Activated naive CD4-positive, alpha-beta T cell treated with anti-CD3 and anti-CD28 coated beads, Interleukin-2, amount 50 U/mL, for 24 hours (primary cell): Measurements from ENCODE around the gene SCFD2.
"Not testable (repeated sequence)": the region's sequence is repeated elsewhere in the genome, so short reads cannot be mapped to it uniquely, and the experiment has no call there.

ENCODE experiments used
- H3K27ac Mint-ChIP-seq: one replicate; pipeline ENCODE4 v1.8.0; 2021; ENCODE audit warnings: mild to moderate bottlenecking, mixed read lengths
- H3K27me3 Mint-ChIP-seq: one replicate; pipeline ENCODE4 v1.8.0; 2021; ENCODE audit warnings: mixed read lengths
- H3K36me3 Mint-ChIP-seq: one replicate; pipeline ENCODE4 v1.8.0; 2021; ENCODE audit warnings: mixed read lengths
- H3K4me1 Mint-ChIP-seq: one replicate; pipeline ENCODE4 v1.8.0; 2021; ENCODE audit warnings: mixed read lengths
- H3K4me3 Mint-ChIP-seq: one replicate; pipeline ENCODE4 v1.8.0; 2021; ENCODE audit warnings: mild to moderate bottlenecking, mixed read lengths
- H3K9me3 Mint-ChIP-seq: one replicate; pipeline ENCODE4 v1.8.0; 2021; ENCODE audit warnings: mixed read lengths

Gene SCFD2

GRCh38 chr4:52843351-52843750 is 522.5 kb downstream of the SCFD2 start:
- Mint-ChIP-seq H3K27ac (no peak overlapping the region), H3K4me3 (no peak overlapping the region), H3K4me1 (no peaks in the 10 kb centered on the region), H3K9me3 (no peaks in the 10 kb centered on the region), H3K27me3 (no peaks in the 10 kb centered on the region), H3K36me3 (no peaks in the 10 kb centered on the region)

- no peaks in the 10 kb centered on the region for H3K36me3 Mint-ChIP-seq
- H3K9me3 Mint-ChIP-seq = no peaks in the 10 kb centered on the region
- no peak overlapping the region for H3K27ac Mint-ChIP-seq
- no peaks in the 10 kb centered on the region for H3K4me1 Mint-ChIP-seq
- H3K4me3 Mint-ChIP-seq = no peak overlapping the region
- H3K27me3 Mint-ChIP-seq = no peaks in the 10 kb centered on the region
These were observed 523.1 kb downstream of the SCFD2 start for GRCh38 chr4:52842792-52843191.

- Mint-ChIP-seq H3K4me1 (no peaks in the 10 kb centered on the region), H3K9me3 (no peaks in the 10 kb centered on the region), H3K36me3 (no peaks in the 10 kb centered on the region), H3K27me3 (no peaks in the 10 kb centered on the region), H3K4me3 (no peak overlapping the region), H3K27ac (no peak overlapping the region)
These were observed 524.0 kb downstream of the SCFD2 start for GRCh38 chr4:52841682-52842456.

- H3K27me3 Mint-ChIP-seq = no peaks in the 10 kb centered on the region
- H3K9me3 Mint-ChIP-seq = no peaks in the 10 kb centered on the region
- H3K36me3 Mint-ChIP-seq = no peaks in the 10 kb centered on the region
- no peak overlapping the region for H3K4me3 Mint-ChIP-seq
- H3K27ac Mint-ChIP-seq = no peak overlapping the region
- no peaks in the 10 kb centered on the region for H3K4me1 Mint-ChIP-seq
These were observed 525.1 kb downstream of the SCFD2 start for GRCh38 chr4:52840531-52841370.

GRCh38 chr4:52838729-52839586 is 526.9 kb downstream of the SCFD2 start:
- Mint-ChIP-seq H3K27me3 (no peaks in the 10 kb centered on the region), H3K4me3 (no peak overlapping the region), H3K9me3 (no peaks in the 10 kb centered on the region), H3K27ac (no peak overlapping the region), H3K4me1 (no peaks in the 10 kb centered on the region), H3K36me3 (no peaks in the 10 kb centered on the region)

GRCh38 chr4:52837716-52838558 is 527.9 kb downstream of the SCFD2 start:
- no peaks in the 10 kb centered on the region for H3K27me3 Mint-ChIP-seq

GRCh38 chr4:52836678-52837077 is 529.2 kb downstream of the SCFD2 start:
- no peak overlapping the region for H3K4me3 Mint-ChIP-seq
- no peaks in the 10 kb centered on the region for H3K36me3 Mint-ChIP-seq
- no peaks in the 10 kb centered on the region for H3K4me1 Mint-ChIP-seq
- no peaks in the 10 kb centered on the region for H3K27me3 Mint-ChIP-seq
- no peak overlapping the region for H3K27ac Mint-ChIP-seq
- H3K9me3 Mint-ChIP-seq = no peaks in the 10 kb centered on the region

More at GRCh38 chr4:52837716-52838558, 527.9 kb downstream of the SCFD2 start:
- Mint-ChIP-seq H3K27ac (no peak overlapping the region), H3K9me3 (no peaks in the 10 kb centered on the region), H3K4me3 (no peak overlapping the region), H3K4me1 (no peaks in the 10 kb centered on the region), H3K36me3 (no peaks in the 10 kb centered on the region)

- no peaks in the 10 kb centered on the region for H3K27me3 Mint-ChIP-seq
- no peak overlapping the region for H3K27ac Mint-ChIP-seq
- no peaks in the 10 kb centered on the region for H3K9me3 Mint-ChIP-seq
- no peaks in the 10 kb centered on the region for H3K36me3 Mint-ChIP-seq
- H3K4me3 Mint-ChIP-seq = no peak overlapping the region
- H3K4me1 Mint-ChIP-seq = no peaks in the 10 kb centered on the region
These were observed 529.7 kb downstream of the SCFD2 start for GRCh38 chr4:52836120-52836519.

GRCh38 chr4:52834641-52835456 is 531.0 kb downstream of the SCFD2 start:
- not testable (repeated sequence) for H3K27ac Mint-ChIP-seq, H3K4me1 Mint-ChIP-seq, H3K4me3 Mint-ChIP-seq, H3K36me3 Mint-ChIP-seq, H3K27me3 Mint-ChIP-seq, H3K9me3 Mint-ChIP-seq

- H3K36me3 Mint-ChIP-seq = no peaks in the 10 kb centered on the region
- H3K9me3 Mint-ChIP-seq = no peaks in the 10 kb centered on the region
These were observed 531.8 kb downstream of the SCFD2 start for GRCh38 chr4:52833941-52834525.

GRCh38 chr4:52825460-52826090 is 540.3 kb downstream of the SCFD2 start:
- peaks cover 17% of the 10 kb centered on the region for H3K4me1 Mint-ChIP-seq
- H3K4me3 Mint-ChIP-seq = no peak overlapping the region
- no peaks in the 10 kb centered on the region for H3K36me3 Mint-ChIP-seq
- no peaks in the 10 kb centered on the region for H3K9me3 Mint-ChIP-seq
- H3K27me3 Mint-ChIP-seq = no peaks in the 10 kb centered on the region
- H3K27ac Mint-ChIP-seq = no peak overlapping the region

More at GRCh38 chr4:52833941-52834525, 531.8 kb downstream of the SCFD2 start:
- H3K4me3 Mint-ChIP-seq = no peak overlapping the region
- no peaks in the 10 kb centered on the region for H3K4me1 Mint-ChIP-seq
- H3K27ac Mint-ChIP-seq = no peak overlapping the region
- H3K27me3 Mint-ChIP-seq = no peaks in the 10 kb centered on the region

GRCh38 chr4:52824603-52825459 is 541.0 kb downstream of the SCFD2 start:
- Mint-ChIP-seq H3K4me3 (no peak overlapping the region), H3K9me3 (no peaks in the 10 kb centered on the region), H3K4me1 (peaks cover 17% of the 10 kb centered on the region), H3K36me3 (no peaks in the 10 kb centered on the region), H3K27me3 (no peaks in the 10 kb centered on the region), H3K27ac (no peak overlapping the region)

GRCh38 chr4:52824270-52824602 is 541.6 kb downstream of the SCFD2 start:
- H3K27ac Mint-ChIP-seq = no peak overlapping the region
- H3K9me3 Mint-ChIP-seq = no peaks in the 10 kb centered on the region
- no peak overlapping the region for H3K4me3 Mint-ChIP-seq
- H3K4me1 Mint-ChIP-seq = peaks cover 17% of the 10 kb centered on the region
- no peaks in the 10 kb centered on the region for H3K36me3 Mint-ChIP-seq
- H3K27me3 Mint-ChIP-seq = no peaks in the 10 kb centered on the region
